Nephron progenitor cell (in vitro differentiated cells): Measurements from ENCODE around the gene FGF9.

Source experiments
- DNase-seq: peaks from one replicate; pipeline ENCODE4 v3.0.0; 2021
- H3K27ac Mint-ChIP-seq: 2 replicates; pipeline ENCODE4 v1.8.0; 2021; ENCODE audit warnings: mild to moderate bottlenecking, moderate library complexity, mixed read lengths
- H3K27me3 Mint-ChIP-seq: 2 replicates; pipeline ENCODE4 v1.8.0; 2021; ENCODE audit warnings: mild to moderate bottlenecking, low read depth, mixed read lengths; ENCODE audit not compliant: poor library complexity
- H3K36me3 Mint-ChIP-seq: 2 replicates; pipeline ENCODE4 v1.8.0; 2021; ENCODE audit warnings: low read depth, mixed read lengths
- H3K4me1 Mint-ChIP-seq: 2 replicates; pipeline ENCODE4 v1.8.0; 2021; ENCODE audit warnings: mixed read lengths
- H3K4me3 Mint-ChIP-seq: 2 replicates; pipeline ENCODE4 v1.8.0; 2021; ENCODE audit warnings: mild to moderate bottlenecking, moderate library complexity, mixed read lengths
- H3K9me3 Mint-ChIP-seq: 2 replicates; pipeline ENCODE4 v1.8.0; 2021; ENCODE audit warnings: mild to moderate bottlenecking, moderate library complexity, mixed read lengths
- CTCF ChIP-seq: fragments of 200-600 bp; sonication (generic); IDR thresholded peaks from 2 replicates; pipeline ENCODE4 v1.5.0; 2021; ENCODE audit warnings: antibody characterized with exemption

FGF9 gene

GRCh38 chr13:21672287-21672680, 1.4 kb downstream of the FGF9 start:
- no peak for TF ChIP-seq CTCF
- peaks cover 18% of the 10 kb centered on the region for H3K27me3 Mint-ChIP-seq
- H3K36me3 Mint-ChIP-seq = no peaks in the 10 kb centered on the region
- no peak overlapping the region for H3K27ac Mint-ChIP-seq
- no peak for DNase-seq
- peak overlapping the region; percentile 99 for H3K4me3 Mint-ChIP-seq
- no peaks in the 10 kb centered on the region for H3K9me3 Mint-ChIP-seq
- peaks cover 65% of the 10 kb centered on the region for H3K4me1 Mint-ChIP-seq

GRCh38 chr13:21672796-21673538, 2.1 kb downstream of the FGF9 start:
- peaks cover 18% of the 10 kb centered on the region for H3K27me3 Mint-ChIP-seq
- DNase-seq = peak; percentile 18
- no peaks in the 10 kb centered on the region for H3K36me3 Mint-ChIP-seq
- H3K4me1 Mint-ChIP-seq = peaks cover 66% of the 10 kb centered on the region
- peak overlapping the region; percentile 77 for H3K27ac Mint-ChIP-seq
- TF ChIP-seq CTCF = no peak
- H3K4me3 Mint-ChIP-seq = peak overlapping the region; percentile 99
- H3K9me3 Mint-ChIP-seq = no peaks in the 10 kb centered on the region

GRCh38 chr13:21673539-21673788, 2.6 kb downstream of the FGF9 start:
- Mint-ChIP-seq H3K4me1 (peaks cover 62% of the 10 kb centered on the region), H3K27me3 (peaks cover 18% of the 10 kb centered on the region), H3K4me3 (peak overlapping the region; percentile 99), H3K27ac (peak overlapping the region; percentile 77), H3K9me3 (no peaks in the 10 kb centered on the region), H3K36me3 (no peaks in the 10 kb centered on the region)
- no peak for TF ChIP-seq CTCF
- no peak for DNase-seq

GRCh38 chr13:21673789-21674489, 3.1 kb downstream of the FGF9 start:
- Mint-ChIP-seq H3K36me3 (no peaks in the 10 kb centered on the region), H3K9me3 (no peaks in the 10 kb centered on the region), H3K27me3 (peaks cover 18% of the 10 kb centered on the region), H3K4me1 (peaks cover 57% of the 10 kb centered on the region), H3K27ac (no peak overlapping the region), H3K4me3 (peak overlapping the region; percentile 95)
- peak; percentile 71 for DNase-seq
- TF ChIP-seq CTCF = no peak

GRCh38 chr13:21674490-21675009, 3.7 kb downstream of the FGF9 start:
- no peaks in the 10 kb centered on the region for H3K36me3 Mint-ChIP-seq
- H3K9me3 Mint-ChIP-seq = no peaks in the 10 kb centered on the region
- TF ChIP-seq CTCF = no peak
- H3K4me1 Mint-ChIP-seq = peaks cover 52% of the 10 kb centered on the region
- no peak overlapping the region for H3K27ac Mint-ChIP-seq
- H3K27me3 Mint-ChIP-seq = peaks cover 18% of the 10 kb centered on the region
- peak; percentile 45 for DNase-seq
- peak overlapping the region; percentile 95 for H3K4me3 Mint-ChIP-seq
